ENCODE results near the gene NUDCD3. TPM values are rescaled to one million over a fixed set of nuclear protein-coding genes. Genes with fewer than 3 reads are reported as not detected.

NUDCD3 gene
- 97.8 TPM for total RNA-seq

DNA sequence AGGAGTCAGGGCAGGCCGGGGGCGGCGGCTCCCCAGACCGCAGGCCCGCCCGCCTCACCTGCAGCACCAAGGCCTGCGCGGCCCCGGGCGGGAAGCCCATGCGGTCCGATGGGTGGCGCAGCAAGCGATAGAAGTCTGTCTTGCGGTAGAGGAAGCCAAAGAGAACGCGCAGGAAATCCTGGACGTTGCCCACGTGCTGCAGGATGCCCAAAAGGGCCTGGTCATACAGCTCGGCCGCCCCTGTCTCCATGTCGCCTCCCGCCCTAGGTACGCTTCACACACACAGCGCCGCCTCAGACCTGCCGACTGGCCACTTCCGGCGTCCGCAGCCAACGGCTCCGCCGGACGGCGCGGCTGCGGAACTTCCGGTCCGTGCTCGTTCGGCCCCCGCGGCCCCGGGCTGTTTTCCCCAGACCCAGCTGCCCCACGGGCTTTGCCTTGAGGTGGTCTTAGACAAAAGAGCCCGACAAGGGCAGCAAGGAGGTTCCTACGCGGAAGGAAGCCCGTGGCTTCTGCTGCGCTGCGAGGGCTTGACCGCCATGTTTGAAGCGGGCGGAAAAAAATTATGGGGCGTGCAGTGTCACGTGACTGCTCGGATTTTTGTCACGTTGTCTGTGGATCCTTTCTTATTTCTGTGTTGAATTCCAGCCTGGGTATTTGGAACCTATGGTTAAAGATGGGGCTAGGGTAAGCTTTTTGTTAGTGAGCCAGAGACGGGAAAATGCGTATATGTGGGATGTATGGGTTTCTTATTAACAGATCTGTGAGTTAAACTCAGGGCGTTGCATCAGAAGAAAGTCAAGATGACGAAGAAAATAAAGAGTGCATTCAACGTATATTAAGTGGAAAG is at the start of gene NUDCD3:
TSS of gene NUDCD3 (minus strand) at position 308 of the 850 bp plus-strand sequence. CDS start at position 250, 58 bp downstream.

Small RNAs within 50 kb of the gene (small RNA-seq; reads per million reads assigned to genes)
- not detected for gene RNU6-1097P

Other genes starting within 250 kb of the NUDCD3 start
- 112 TPM for gene CAMK2B, start 165.1 kb downstream of the NUDCD3 start, total RNA-seq
- gene NPC1L1, start 50.7 kb upstream of the NUDCD3 start, total RNA-seq: not detected
- 39.7 TPM for gene DDX56, start 83.2 kb upstream of the NUDCD3 start, total RNA-seq
- 61.6 TPM for gene TMED4, start 91.6 kb upstream of the NUDCD3 start, total RNA-seq
- 60.9 TPM for gene OGDH, start 116.0 kb upstream of the NUDCD3 start, total RNA-seq

Measured in diencephalon (tissue), 1 donor.